ENCODE data around the gene NRIP1. TPM values are rescaled to one million over a fixed set of nuclear protein-coding genes. Genes with fewer than 3 reads are reported as not detected.

Gene NRIP1
- total and polyA plus RNA-seq, 7 donors, result 10.2 to 35.3 (median 26.3) TPM

GRCh38 chr21:15010645-15011044, 54.2 kb downstream of the NRIP1 start:
- Histone ChIP-seq H3K4me1 (peaks cover 0 to 53% (median 12%) of the 10 kb centered on the region in 4 donors), H3K4me3 (no peak overlapping the region), H3K27me3 (no peaks in the 10 kb centered on the region), H3K9me3 (no peaks in the 10 kb centered on the region), H3K36me3 (no peaks in the 10 kb centered on the region), H3K27ac (no peak overlapping the region)
- DNase-seq, result no peak
- intact Hi-C loops (cut with DNase I), result no loop called here
- WGBS, 2 donors, result 62 to 75% methylated on average over 4 of the region's 4 CpGs
- TF ChIP-seq POLR2A (IDR thresholded peaks at IDR 0.05), result no peak
- TF ChIP-seq POLR2AphosphoS5 (IDR thresholded peaks at IDR 0.05), result no peak
- no peak for TF ChIP-seq CTCF (IDR thresholded peaks at IDR 0.05)
- TF ChIP-seq EP300 (IDR thresholded peaks at IDR 0.05), result no peak

- no peak overlapping the region for H3K4me3 ChIP-seq
- DNase-seq, result no peak
- 77 to 83% methylated on average over 3 of the region's 3 CpGs for WGBS, 2 donors
- no peak overlapping the region for H3K27ac ChIP-seq
- intact Hi-C loops (cut with DNase I), result loop anchor here (5.0 kb wide), 1 partner anchor 57 kb away; no protein-coding TSS in a partner anchor
- no peaks in the 10 kb centered on the region for H3K27me3 ChIP-seq
- TF ChIP-seq POLR2A (IDR thresholded peaks at IDR 0.05) (no peak), EP300 (IDR thresholded peaks at IDR 0.05) (no peak), POLR2AphosphoS5 (IDR thresholded peaks at IDR 0.05) (no peak), CTCF (IDR thresholded peaks at IDR 0.05) (no peak)
- no peaks in the 10 kb centered on the region for H3K9me3 ChIP-seq
- peaks cover 0 to 60% (median 20%) of the 10 kb centered on the region in 4 donors for H3K4me1 ChIP-seq
- H3K36me3 ChIP-seq, result no peaks in the 10 kb centered on the region
These were observed 54.9 kb downstream of the NRIP1 start for GRCh38 chr21:15009837-15010363.

DNA sequence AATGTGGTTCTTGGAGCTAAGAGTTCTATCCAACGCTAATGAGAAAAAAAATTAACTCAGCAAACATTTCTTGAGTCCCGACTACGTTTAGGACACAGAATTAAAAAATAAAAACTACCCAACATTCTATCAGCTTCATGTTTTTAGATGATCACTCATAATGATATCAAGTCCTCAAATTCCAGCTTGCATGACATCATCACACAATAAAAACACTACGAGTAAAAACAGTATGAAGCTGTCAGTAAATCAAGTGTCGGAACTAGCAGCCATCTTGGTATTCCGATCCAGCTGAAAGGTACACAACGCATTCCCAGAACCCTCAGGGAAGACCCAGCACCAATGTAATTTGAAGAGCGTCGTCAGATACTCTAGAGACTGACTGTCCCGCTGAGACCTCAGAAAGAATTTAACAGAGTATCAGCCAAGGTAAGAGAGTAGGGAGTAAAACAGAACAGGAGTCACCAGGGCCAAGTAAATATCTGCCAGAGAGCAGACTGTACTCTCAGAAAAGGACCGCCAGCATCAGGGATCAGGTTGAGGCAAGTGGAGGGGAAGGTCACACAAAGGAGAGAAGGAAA, 57.0 kb downstream of the NRIP1 start:
- Histone ChIP-seq H3K4me3 (no peak overlapping the region), H3K4me1 (peaks cover 0 to 66% (median 27%) of the 10 kb centered on the region in 4 donors), H3K36me3 (no peaks in the 10 kb centered on the region), H3K27me3 (no peaks in the 10 kb centered on the region), H3K9me3 (no peaks in the 10 kb centered on the region), H3K27ac (no peak overlapping the region)
- no peak for TF ChIP-seq EP300 (IDR thresholded peaks at IDR 0.05)
- no peak for TF ChIP-seq POLR2AphosphoS5 (IDR thresholded peaks at IDR 0.05)
- no peak for TF ChIP-seq CTCF (IDR thresholded peaks at IDR 0.05)
- TF ChIP-seq POLR2A (IDR thresholded peaks at IDR 0.05), result no peak
- DNase-seq, result no peak
- intact Hi-C loops (cut with DNase I), result loop anchor here (5.0 kb wide), 1 partner anchor 59 kb away; no protein-coding TSS in a partner anchor
- WGBS, 2 donors, result 96% methylated on average over 11 of the region's 11 CpGs

GRCh38 chr21:15006594-15007230, 58.1 kb downstream of the NRIP1 start:
- no peak overlapping the region for H3K27ac ChIP-seq

More at GRCh38 chr21:15006594-15007230, 58.1 kb downstream of the NRIP1 start:
- Histone ChIP-seq H3K36me3 (no peaks in the 10 kb centered on the region), H3K4me3 (no peak overlapping the region), H3K9me3 (no peaks in the 10 kb centered on the region), H3K27me3 (no peaks in the 10 kb centered on the region), H3K4me1 (peaks cover 0 to 65% (median 32%) of the 10 kb centered on the region in 4 donors)
- intact Hi-C loops (cut with DNase I), result loop anchor here (5.0 kb wide), 1 partner anchor 61 kb away; no protein-coding TSS in a partner anchor
- no peak for DNase-seq
- no peak for TF ChIP-seq POLR2A (IDR thresholded peaks at IDR 0.05)
- no peak for TF ChIP-seq EP300 (IDR thresholded peaks at IDR 0.05)
- TF ChIP-seq POLR2AphosphoS5 (IDR thresholded peaks at IDR 0.05), result no peak
- TF ChIP-seq CTCF (IDR thresholded peaks at IDR 0.05), result no peak
- WGBS, 2 donors, result 7 to 60% methylated on average over 2 of the region's 2 CpGs
